ENCODE data around the gene ACOXL. TPM values are rescaled to one million over a fixed set of nuclear protein-coding genes. Genes with fewer than 3 reads are reported as not detected.

Gene ACOXL
- total and polyA plus RNA-seq, 2 of the 8 experiments (the other 6 are each of a cell fraction or from before 2014, with no cell fraction given) = 11.4 to 20.6 TPM

DNA sequence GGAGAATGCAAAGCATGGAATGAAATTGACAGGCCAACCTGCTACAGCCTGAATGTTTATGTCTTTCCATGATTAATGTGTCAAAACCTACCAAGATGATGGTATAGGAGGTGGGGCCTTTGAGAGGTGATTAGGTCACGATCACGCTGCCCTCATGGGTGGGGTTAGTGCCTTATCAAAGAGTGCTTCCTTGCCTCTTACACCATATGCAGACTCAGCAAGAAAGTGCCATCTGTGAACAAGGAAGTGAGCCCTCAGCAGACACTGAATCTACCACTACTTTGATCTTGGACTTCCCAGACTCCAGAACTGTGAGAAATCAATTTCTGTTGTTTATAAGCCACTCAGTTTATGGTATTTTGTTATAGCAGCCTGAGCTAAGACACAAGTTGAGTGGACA lies 240.9 kb downstream of the ACOXL start:
- no peak overlapping the region for H3K4me3 ChIP-seq (ENCODE audit: extremely low read depth in 1 of 4, insufficient read depth in 2 of 4, low read depth in 3 of 4, low read length in 4 of 4)
- H3K79me1 ChIP-seq (ENCODE audit: low read depth, low read length) = no peaks in the 10 kb centered on the region
- no peak overlapping the region for H2AK5ac ChIP-seq (ENCODE audit: low read depth, low read length)
- no peak overlapping the region for H3K4ac ChIP-seq (replicated peaks; ENCODE audit: insufficient read length, low read depth, low read length)
- H2BK20ac ChIP-seq (ENCODE audit: low read length) = no peak overlapping the region
- H2AFZ ChIP-seq (ENCODE audit: low read length) = no peak overlapping the region
- no peaks in the 10 kb centered on the region for H3K79me2 ChIP-seq (ENCODE audit: control insufficient read depth in 1 of 2, insufficient read depth in 2 of 2, low read length in 2 of 2)
- ChIA-PET POLR2A (ENCODE audit: partially characterized antibody) (no interaction called here), CTCF (ENCODE audit: partially characterized antibody) (no interaction called here)
- no peak overlapping the region for H4K91ac ChIP-seq (replicated peaks; ENCODE audit: insufficient read length, low read length)
- no peaks in the 10 kb centered on the region for H3K4me1 ChIP-seq (replicated peaks in 1 of 4; ENCODE audit: control insufficient read depth in 3 of 4, insufficient read depth in 4 of 4, low read length in 3 of 4)
- DNase-seq (ENCODE audit: low read depth in 1 of 2, low spot score in 2 of 2) (no peak), FAIRE-seq (no peak)
- no peaks in the 10 kb centered on the region for H3K27me3 ChIP-seq (replicated peaks in 1 of 4; ENCODE audit: control insufficient read depth in 3 of 4, extremely low read depth in 1 of 4, insufficient read depth in 3 of 4, low read length in 3 of 4)
- no peaks in the 10 kb centered on the region for H3K23me2 ChIP-seq (ENCODE audit: low read depth, low read length)
- H3K56ac ChIP-seq (replicated peaks; ENCODE audit: insufficient read length, low read depth, low read length) = no peak overlapping the region
- H3K18ac ChIP-seq (ENCODE audit: extremely low read depth, low read length) = no peak overlapping the region
- no peak overlapping the region for H3K27ac ChIP-seq (ENCODE audit: low read depth, low read length)
- no peak overlapping the region for H3K14ac ChIP-seq (ENCODE audit: insufficient read length)
- no peak overlapping the region for H3K23ac ChIP-seq (ENCODE audit: insufficient read length)
- 42% methylated on average over 2 of the region's 2 CpGs; no CpG with 5 or more reads in 1 of the 2 experiments for WGBS, 2 experiments (ENCODE audit: extremely low coverage in 1 of 2, insufficient coverage in 1 of 2, insufficient read length in 1 of 2, insufficient replicate concordance in 2 of 2, low coverage in 1 of 2, low lambda C conversion rate in 2 of 2, missing lambda C conversion rate in 1 of 2)
- no peak overlapping the region for H3K9ac ChIP-seq (replicated peaks in 1 of 4; ENCODE audit: extremely low read depth in 1 of 4, low read depth in 3 of 4, low read length in 3 of 4)
- H4K5ac ChIP-seq (ENCODE audit: insufficient read length, low read depth, low read length) = no peak overlapping the region
- H3K4me2 ChIP-seq (ENCODE audit: insufficient read depth in 1 of 2, low read depth in 2 of 2, low read length in 2 of 2) = no peak overlapping the region
- no peak overlapping the region for H2BK5ac ChIP-seq (ENCODE audit: low read depth, low read length)
- no peak overlapping the region for H2BK120ac ChIP-seq (replicated peaks; ENCODE audit: low read depth, low read length)
- H2BK12ac ChIP-seq (ENCODE audit: low read depth, low read length) = no peak overlapping the region
- H3K9me3 ChIP-seq (ENCODE audit: insufficient read depth in 2 of 2, low read depth in 1 of 2, low read length in 1 of 2) = peaks cover 0 to 7% of the 10 kb centered on the region in 2 experiments; a peak in 3 of 4 replicates
- 0 out of 8 replicates have a peak, but pooled peaks cover 0 to 3% (median 0%) of the 10 kb centered on the region in 4 experiments for H3K36me3 ChIP-seq (ENCODE audit: control insufficient read depth in 2 of 4, insufficient read depth in 4 of 4, low read length in 3 of 4)
- TF ChIP-seq TAF1 (IDR thresholded peaks at IDR 0.05; ENCODE audit: low read depth, low read length) (no peak), GABPA (IDR thresholded peaks at IDR 0.05; ENCODE audit: borderline replicate concordance, insufficient read depth, low read length) (no peak), RFX5 (IDR thresholded peaks at IDR 0.05; ENCODE audit: borderline replicate concordance, low read depth, low read length) (no peak), CEBPB (IDR thresholded peaks at IDR 0.05; ENCODE audit: low read depth, low read length) (no peak)
- TF ChIP-seq, protein P1, sequence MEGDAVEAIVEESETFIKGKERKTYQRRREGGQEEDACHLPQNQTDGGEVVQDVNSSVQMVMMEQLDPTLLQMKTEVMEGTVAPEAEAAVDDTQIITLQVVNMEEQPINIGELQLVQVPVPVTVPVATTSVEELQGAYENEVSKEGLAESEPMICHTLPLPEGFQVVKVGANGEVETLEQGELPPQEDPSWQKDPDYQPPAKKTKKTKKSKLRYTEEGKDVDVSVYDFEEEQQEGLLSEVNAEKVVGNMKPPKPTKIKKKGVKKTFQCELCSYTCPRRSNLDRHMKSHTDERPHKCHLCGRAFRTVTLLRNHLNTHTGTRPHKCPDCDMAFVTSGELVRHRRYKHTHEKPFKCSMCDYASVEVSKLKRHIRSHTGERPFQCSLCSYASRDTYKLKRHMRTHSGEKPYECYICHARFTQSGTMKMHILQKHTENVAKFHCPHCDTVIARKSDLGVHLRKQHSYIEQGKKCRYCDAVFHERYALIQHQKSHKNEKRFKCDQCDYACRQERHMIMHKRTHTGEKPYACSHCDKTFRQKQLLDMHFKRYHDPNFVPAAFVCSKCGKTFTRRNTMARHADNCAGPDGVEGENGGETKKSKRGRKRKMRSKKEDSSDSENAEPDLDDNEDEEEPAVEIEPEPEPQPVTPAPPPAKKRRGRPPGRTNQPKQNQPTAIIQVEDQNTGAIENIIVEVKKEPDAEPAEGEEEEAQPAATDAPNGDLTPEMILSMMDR (IDR thresholded peaks at IDR 0.05; ENCODE audit: control extremely low read depth in 1 of 3, insufficient read depth in 1 of 3, low read depth in 1 of 3, low read length in 3 of 3) = no peak
- no peaks in the 10 kb centered on the region for H4K20me1 ChIP-seq (replicated peaks in 1 of 2; ENCODE audit: control insufficient read depth in 1 of 2, insufficient read depth in 2 of 2, low read length in 2 of 2)
- H2BK15ac ChIP-seq (ENCODE audit: low read length) = no peak overlapping the region
- H4K8ac ChIP-seq (ENCODE audit: extremely low read depth, insufficient read depth, low read length) = no peak overlapping the region
